AG04449 (cell line): ENCODE results near the gene FBXO28.

Source experiments
- CTCF ChIA-PET: fragments of 350-600 bp; formaldehyde crosslinking; extraction: SDS; loops from one replicate; lab custom pipeline; 2021; ENCODE audit warnings: antibody characterized with exemption; lab: Yijun Ruan, JAX
- POLR2A ChIA-PET: fragments of 400-600, 350-600 bp; formaldehyde crosslinking; extraction: SDS; loops from one replicate; lab custom pipeline; 2020; ENCODE audit warnings: antibody characterized with exemption, inconsistent platforms; lab: Yijun Ruan, JAX
- DNase-seq: peaks from one replicate; pipeline ENCODE4 v3.0.0-alpha.2; 2010; ENCODE audit warnings: low read depth, low spot score
- H3K4me3 ChIP-seq: 2 replicates; pipeline ENCODE4 v1.5.1; 2011; ENCODE audit warnings: low read depth, mild to moderate bottlenecking, control low read depth, low read length
- CTCF ChIP-seq: IDR thresholded peaks from one replicate; pipeline ENCODE4 v1.5.1; 2011; ENCODE audit warnings: mild to moderate bottlenecking, moderate library complexity, low read length, control low read depth, inconsistent platforms; ENCODE audit not compliant: insufficient read depth; ENCODE audit errors: missing control alignments

Gene FBXO28

GRCh38 chr1:224081604-224082003 is 32.3 kb upstream of the FBXO28 start:
- ChIA-PET POLR2A (interaction anchor here (0.7 kb wide), 1 partner anchor 16 kb away, joined by 3 read pairs; no protein-coding TSS in a partner anchor), CTCF (interaction anchor here (1.0 to 1.4 kb wide), 2 partner anchors 14 to 30 kb away, joined by 4 to 6 read pairs; no protein-coding TSS in a partner anchor)
- H3K4me3 ChIP-seq, result no peak overlapping the region
- DNase-seq, result no peak
- no peak for TF ChIP-seq CTCF

- POLR2A ChIA-PET, result no interaction called here
- DNase-seq, result peak; percentile 72
- no peak for TF ChIP-seq CTCF
- no peak overlapping the region for H3K4me3 ChIP-seq
- CTCF ChIA-PET, result no interaction called here
Observed at GRCh38 chr1:224082146-224082545, 31.8 kb upstream of the FBXO28 start.

DNA sequence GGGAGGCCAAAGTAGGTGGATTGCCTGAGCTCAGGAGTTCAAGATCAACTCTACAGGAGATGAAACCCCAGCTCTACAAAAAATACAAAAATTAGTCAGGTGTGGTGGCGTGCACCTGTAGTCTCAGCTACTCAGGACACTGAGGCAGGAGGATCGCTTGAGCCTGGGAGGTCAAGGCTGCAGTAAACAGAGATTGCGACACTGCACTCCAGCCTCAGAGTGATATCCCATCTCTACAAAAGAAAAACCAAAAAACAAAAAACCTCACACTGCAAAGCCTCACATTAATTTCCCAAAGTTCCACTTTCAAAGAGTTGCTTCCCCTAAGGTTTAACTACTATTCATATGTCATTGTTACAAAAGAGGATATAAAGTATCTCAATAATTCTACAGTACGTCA is 29.0 kb upstream of the FBXO28 start:
- no peak overlapping the region for H3K4me3 ChIP-seq
- no peak for TF ChIP-seq CTCF
- ChIA-PET CTCF (interaction anchor here (0.6 to 1.6 kb wide), 4 partner anchors 21 to 43 kb away, joined by 3 read pairs; no protein-coding TSS in a partner anchor), POLR2A (no interaction called here)
- DNase-seq, result no peak

GRCh38 chr1:224085421-224086108 is 28.3 kb upstream of the FBXO28 start:
- no peak for DNase-seq
- no peak for TF ChIP-seq CTCF
- CTCF ChIA-PET, result interaction anchor here (0.7 to 1.6 kb wide), 3 partner anchors 20 to 34 kb away, joined by 3 read pairs; no protein-coding TSS in a partner anchor
- POLR2A ChIA-PET, result no interaction called here
- no peak overlapping the region for H3K4me3 ChIP-seq

DNA sequence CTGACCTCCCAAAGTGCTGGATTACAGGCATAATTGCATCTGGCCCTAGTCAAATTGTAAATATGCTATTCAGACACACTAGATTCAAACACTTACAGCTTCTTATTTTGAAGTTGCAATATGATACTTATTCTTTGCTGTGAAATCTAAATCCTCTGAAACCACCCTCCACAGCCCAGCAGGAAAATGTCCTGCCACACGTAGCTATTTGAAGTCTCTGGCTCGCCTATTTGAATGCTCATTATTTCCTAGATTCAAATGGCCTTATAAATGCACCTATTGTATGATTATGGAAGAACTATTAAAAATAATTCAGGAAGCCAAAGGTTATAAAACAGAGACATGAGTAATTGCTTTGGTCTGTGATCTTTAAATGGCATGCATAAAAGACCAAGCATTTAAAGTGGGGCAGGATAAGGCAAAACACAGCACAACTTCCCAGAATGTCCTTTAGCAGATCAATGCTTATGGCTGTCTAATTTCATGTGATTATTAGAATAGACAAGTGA is 26.6 kb upstream of the FBXO28 start:
- H3K4me3 ChIP-seq, result no peak overlapping the region
- ChIA-PET CTCF (interaction anchor here (0.7 to 1.0 kb wide), 3 partner anchors 20 to 362 kb away, joined by 3 to 4 read pairs (median 3); no protein-coding TSS in a partner anchor), POLR2A (no interaction called here)
- TF ChIP-seq CTCF, result no peak
- DNase-seq, result no peak

DNA sequence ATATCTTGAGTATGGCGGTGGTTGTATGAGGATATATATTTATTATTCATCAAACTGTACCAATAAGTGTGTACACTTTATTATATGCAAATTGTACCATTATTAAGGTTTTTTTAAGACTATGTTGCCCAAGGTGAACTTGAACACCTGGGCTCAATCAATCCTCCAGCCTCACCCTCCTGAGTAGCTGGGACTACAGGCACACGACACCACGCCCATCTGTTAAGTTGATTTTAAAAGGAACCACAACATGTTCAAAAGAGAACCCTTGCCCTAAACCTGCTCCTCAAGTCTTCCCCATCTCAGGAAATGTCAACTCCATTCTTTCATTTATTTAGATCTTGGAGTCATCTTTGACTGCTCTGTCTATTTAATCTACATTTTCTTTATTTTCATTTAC is 24.3 kb upstream of the FBXO28 start:
- POLR2A ChIA-PET, result no interaction called here
- no peak overlapping the region for H3K4me3 ChIP-seq
- TF ChIP-seq CTCF, result no peak
- no peak for DNase-seq
- CTCF ChIA-PET, result no interaction called here
